GM12878 (cell line): ENCODE measurements around the gene AFMID. TPM values are rescaled to one million over a fixed set of nuclear protein-coding genes. Genes with fewer than 3 reads are reported as not detected.

Source experiments
- ATAC-seq: fragments of 200-7000 bp; cut with Tn5 transposase; 3 replicates; pipeline ENCODE4 v1.9.1; 2020; ENCODE audit warnings: mild to moderate bottlenecking, moderate library complexity
- BruUV-seq: library from RNA; stranded (reverse); fragments of 400-500 nt; replicated peaks from 2 replicates; lab custom pipeline; 2021; lab: Mats Ljungman, UMichigan
- CTCF ChIA-PET: fragments of 300-600 bp; sonication (Branson Sonifier 250); formaldehyde crosslinking; extraction: SDS; loops from one replicate; lab custom pipeline; 2021; ENCODE audit warnings: inconsistent platforms; lab: Yijun Ruan, JAX
- POLR2A ChIA-PET: fragments of 350-600 bp; formaldehyde crosslinking; extraction: SDS; loops from one replicate; lab custom pipeline; 2021; ENCODE audit warnings: inconsistent platforms; lab: Charles Lee
- RAD21 ChIA-PET: fragments of 300-600 bp; sonication (Branson Sonifier 250); formaldehyde crosslinking; loops from one replicate; lab custom pipeline; 2023; ENCODE audit warnings: antibody characterized with exemption; ENCODE audit not compliant: unreplicated experiment; lab: Charles Lee
- SMC1A ChIA-PET: fragments of 300-600 bp; sonication (Branson Sonifier 250); formaldehyde crosslinking; loops from one replicate; lab custom pipeline; 2023; ENCODE audit not compliant: unreplicated experiment, uncharacterized antibody; lab: Charles Lee
- DNase-seq: peaks from one replicate; pipeline ENCODE4 v3.0.0-alpha.2; 2011; ENCODE audit warnings: low read depth, low spot score
- FAIRE-seq: peaks from 3 replicates; lab custom pipeline; 2011; peaks lifted over from hg19 to GRCh38; lab: Jason Lieb, UNC
- H2AFZ ChIP-seq: 2 replicates; pipeline ENCODE4 v1.6.0; 2011; ENCODE audit warnings: low read depth, low read length, control low read depth; ENCODE audit not compliant: control insufficient read depth
- H3K27ac ChIP-seq: 2 replicates; pipeline ENCODE4 v1.5.1; 2011; ENCODE audit warnings: control low read depth; ENCODE audit not compliant: control insufficient read depth, insufficient read depth
- H3K27me3 ChIP-seq, 2 experiments: replicated peaks in 1 of 2; 2 replicates each; pipeline versions ENCODE4 v1.6.0 to v1.6.1; 2011; ENCODE audit warnings: low read length in 1 of 2; ENCODE audit not compliant: control insufficient read depth in 2 of 2, insufficient read depth in 2 of 2
- H3K36me3 ChIP-seq, 2 experiments: 2 replicates each; pipeline ENCODE4 v1.5.1; 2011; ENCODE audit warnings: low read length in 1 of 2; ENCODE audit not compliant: control insufficient read depth in 2 of 2, insufficient read depth in 2 of 2
- H3K4me1 ChIP-seq: 2 replicates; pipeline ENCODE4 v1.6.1; 2011; ENCODE audit warnings: mild to moderate bottlenecking, low read length, moderate library complexity, mixed read lengths; ENCODE audit not compliant: control insufficient read depth, insufficient read depth
- H3K4me2 ChIP-seq: 2 replicates; pipeline ENCODE4 v1.6.0; 2011; ENCODE audit warnings: control low read depth; ENCODE audit not compliant: control insufficient read depth, insufficient read depth
- H3K4me3 ChIP-seq: fragments of 200-600 bp; sonication (generic); 2 replicates; pipeline ENCODE4 v1.5.1; 2016
- H3K79me2 ChIP-seq: 2 replicates; pipeline ENCODE4 v1.6.0; 2011; ENCODE audit warnings: low read length; ENCODE audit not compliant: control insufficient read depth, insufficient read depth
- H3K9ac ChIP-seq: 2 replicates; pipeline ENCODE4 v1.8.0; 2011; ENCODE audit warnings: low read length, control low read depth, mixed read lengths; ENCODE audit not compliant: control insufficient read depth, insufficient read depth
- H3K9me3 ChIP-seq: replicated peaks from 3 replicates; pipeline ENCODE4 v1.5.1; 2011; ENCODE audit warnings: mild to moderate bottlenecking, low read length; ENCODE audit not compliant: control insufficient read depth, insufficient read depth
- H4K20me1 ChIP-seq: 2 replicates; pipeline ENCODE4 v1.6.0; 2011; ENCODE audit not compliant: control insufficient read depth, insufficient read depth
- BRCA1 ChIP-seq: IDR thresholded peaks from 2 replicates; pipeline ENCODE4 v1.6.1; 2011; ENCODE audit warnings: low read depth, low read length, improper control_type of control experiment
- ETV6 ChIP-seq, 2 experiments: fragments of 450-650 bp in 1 of 2; IDR thresholded peaks in 1 of 2; conservative IDR thresholded peaks in 1 of 2; 2 replicates each; pipeline ENCODE4 v1.6.1; 2014; ENCODE audit warnings: antibody characterized with exemption in 1 of 2, borderline replicate concordance in 1 of 2, low read depth in 1 of 2, mild to moderate bottlenecking in 1 of 2, moderate library complexity in 1 of 2
- KAT2A ChIP-seq: conservative IDR thresholded peaks from 2 replicates; pipeline ENCODE4 v1.6.1; 2011; ENCODE audit warnings: low read depth, low read length; ENCODE audit not compliant: control insufficient read depth
- LARP7 ChIP-seq: fragments of 450-650 bp; IDR thresholded peaks from 2 replicates; pipeline ENCODE4 v1.6.1; 2017; ENCODE audit warnings: mild to moderate bottlenecking
- MEF2B ChIP-seq: fragments of 450-650 bp; IDR thresholded peaks from 2 replicates; pipeline ENCODE4 v1.6.1; 2018; ENCODE audit warnings: mild to moderate bottlenecking, moderate library complexity; ENCODE audit not compliant: partially characterized antibody, poor library complexity, severe bottlenecking
- PAX5 ChIP-seq: IDR thresholded peaks from 2 replicates; pipeline ENCODE4 v1.6.1; 2011; ENCODE audit warnings: low read depth, low read length, borderline replicate concordance
- PAX8 ChIP-seq: fragments of 450-650 bp; IDR thresholded peaks from 2 replicates; pipeline ENCODE4 v1.6.1; 2017; ENCODE audit warnings: mild to moderate bottlenecking, moderate library complexity
- PML ChIP-seq: IDR thresholded peaks from 2 replicates; pipeline ENCODE4 v1.6.1; 2012; ENCODE audit warnings: low read length, inconsistent platforms
- POLR2A ChIP-seq: IDR thresholded peaks from 2 replicates; pipeline ENCODE4 v1.6.1; 2011; ENCODE audit warnings: low read depth, mild to moderate bottlenecking, low read length
- RUNX3 ChIP-seq: IDR thresholded peaks from 2 replicates; pipeline ENCODE4 v1.6.1; 2012; ENCODE audit warnings: low read length, inconsistent platforms
- STAT1 ChIP-seq: fragments of 450-650 bp; conservative IDR thresholded peaks from 2 replicates; pipeline ENCODE4 v1.6.1; 2014; ENCODE audit warnings: antibody characterized with exemption, mild to moderate bottlenecking
- ZNF24 ChIP-seq: fragments of 450-650 bp; IDR thresholded peaks from 2 replicates; pipeline ENCODE4 v1.6.1; 2017; ENCODE audit warnings: antibody characterized with exemption, mild to moderate bottlenecking
- ZNF622 ChIP-seq: fragments of 450-650 bp; IDR thresholded peaks from 2 replicates; pipeline ENCODE4 v1.6.1; 2017; ENCODE audit warnings: mild to moderate bottlenecking, inconsistent platforms
- WGBS: methylation state at CpG from one replicate; pipeline ENCODE4 v1.1.6; 2016; ENCODE audit warnings: low lambda C conversion rate; ENCODE audit not compliant: insufficient replicate concordance, insufficient coverage; ENCODE audit errors: missing lambda C conversion rate; 5-methylcytosine and 5-hydroxymethylcytosine counted together
- in situ Hi-C: fragments of 300-500 bp; cut with MboI; formaldehyde crosslinking; loops from 9 replicates; pipeline ENCODE4 v1.14.3; 2018; ENCODE audit warnings: mixed read lengths
- intact Hi-C: fragments of 100-400 bp; cut with micrococcal nuclease; formaldehyde crosslinking; loops from one replicate; pipeline ENCODE4 v1.14.2; 2022; ENCODE audit not compliant: unreplicated experiment
- polyA plus RNA-seq, 11 experiments: library from polyadenylated mRNA; depleted of rRNA in 4 of 11; unstranded in 6 of 11; stranded (reverse) in 5 of 11; fragments of >200 nt; fragmentation: Nextera tagmentation in 4 of 11; fragmentation: Illumina TruSeq in 1 of 11; extraction: Ambion mirVana in 4 of 11; extraction: Trizol in 1 of 11; gene quantifications; 1 replicate in 1 of 11; 2 replicates in 10 of 11; pipeline versions ENCODE4 v1.2.1 to v1.2.3, GENCODE V29; 2011 to 2016; ENCODE audit warnings: inconsistent platforms in 2 of 11, missing spikeins in 2 of 11, low read depth in 1 of 11
- total RNA-seq, 4 experiments: library from RNA; depleted of rRNA in 3 of 4; stranded (reverse); fragments of >200 nt in 3 of 4; fragmentation: Illumina TruSeq in 1 of 4; extraction: Trizol in 1 of 4; gene quantifications; 2 replicates each; pipeline versions ENCODE4 v1.2.1 to v1.2.3, GENCODE V29; 2013 to 2021
- TF ChIP-seq, protein P1 (sequence below): fragments of 450-650 bp; IDR thresholded peaks from 2 replicates; pipeline ENCODE4 v1.6.1; 2017; ENCODE audit warnings: borderline replicate concordance
- TF ChIP-seq, protein P2 (sequence below): IDR thresholded peaks from 2 replicates; pipeline ENCODE4 v1.6.1; 2012; ENCODE audit warnings: low read depth, low read length, improper control_type of control experiment
- TF ChIP-seq, protein P3 (sequence below), 3 experiments: IDR thresholded peaks in 2 of 3; conservative IDR thresholded peaks in 1 of 3; 2 replicates each; pipeline ENCODE4 v1.5.1; 2011; ENCODE audit warnings: low read depth in 3 of 3, low read length in 3 of 3, mild to moderate bottlenecking in 3 of 3, control low read depth in 2 of 3, moderate library complexity in 2 of 3, inconsistent platforms in 1 of 3, mixed read lengths in 1 of 3; ENCODE audit not compliant: control insufficient read depth in 2 of 3, insufficient read depth in 1 of 3; ENCODE audit errors: extremely low read depth in 1 of 3
- TF ChIP-seq, protein P4 (sequence below): IDR thresholded peaks from 2 replicates; pipeline ENCODE4 v1.6.1; 2011; ENCODE audit warnings: borderline replicate concordance, low read depth, mild to moderate bottlenecking, moderate library complexity, low read length; ENCODE audit not compliant: insufficient read depth, poor library complexity, severe bottlenecking

AFMID gene
- total and polyA plus RNA-seq, 10 of the 15 experiments (the other 5 are each of a cell fraction or from before 2014, with no cell fraction given): 36.1 to 98.8 (median 51.6) TPM

DNA sequence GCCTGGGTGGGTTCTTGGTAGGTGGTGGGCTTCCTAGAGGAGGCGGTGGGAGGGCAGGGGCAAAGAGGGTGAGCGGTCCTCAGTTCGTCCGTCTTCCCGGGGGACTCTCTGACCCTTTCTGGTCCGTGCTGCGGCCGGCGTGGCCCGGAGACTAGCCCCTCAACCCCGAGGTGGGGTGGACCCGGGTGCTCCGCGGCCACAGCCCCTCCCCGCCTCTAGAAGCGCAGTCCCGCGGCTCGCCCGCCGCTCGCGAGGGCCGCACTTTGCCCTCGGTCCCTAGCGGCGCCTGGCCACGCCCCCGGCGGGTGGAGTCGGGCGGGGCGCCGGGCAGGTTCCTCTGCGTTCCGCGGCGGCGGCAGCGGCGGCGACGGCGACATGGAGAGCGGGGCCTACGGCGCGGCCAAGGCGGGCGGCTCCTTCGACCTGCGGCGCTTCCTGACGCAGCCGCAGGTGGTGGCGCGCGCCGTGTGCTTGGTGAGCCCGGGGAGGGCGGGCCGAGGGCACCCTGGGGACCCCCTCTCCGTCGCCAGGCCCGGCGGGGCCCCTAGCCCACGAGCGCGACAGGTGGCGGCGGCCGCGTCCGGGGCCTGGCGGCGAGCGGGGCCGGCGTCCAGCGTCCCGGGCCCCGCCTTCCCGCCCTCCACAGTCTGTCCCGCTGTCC lies 18.8 kb upstream of the AFMID start, which contains the start of gene SYNGR2:
Gene SYNGR2, plus strand, starts transcription at position 340 of the 661 bp plus-strand sequence. Its CDS starts 36 bp downstream, at position 376.
- no TSS peak for BruUV-seq
- in situ Hi-C loops (loop anchor here (25.0 kb wide), 1 partner anchor 1906 kb away; the partner anchor contains the start of gene UBALD2), intact Hi-C loops (loop anchor here (2.0 kb wide), 1 partner anchor 14 kb away; no protein-coding TSS in a partner anchor)
- CTCF ChIA-PET: interaction anchor here (1.9 kb wide), 1 partner anchor 34 kb away, joined by 8 read pairs; no protein-coding TSS in a partner anchor
- Histone ChIP-seq H3K4me3 (peak within 1 kb of the TSS; percentile 70), H4K20me1 (no peaks in the 10 kb centered on the region; the same call in 1 of the 2 replicates), H3K9ac (peak within 1 kb of the TSS; percentile 97), H3K4me2 (peak within 1 kb of the TSS; percentile 96), H3K9me3 (no peaks in the 10 kb centered on the region), H3K27ac (peak within 1 kb of the TSS; percentile 94), H3K36me3 (peaks cover 0 to 17% of the 10 kb centered on the region in 2 experiments; a peak in 3 of 4 replicates), H3K27me3 (no peaks in the 10 kb centered on the region), H2AFZ (peak within 1 kb of the TSS; percentile 81), H3K79me2 (peaks cover 54% of the 10 kb centered on the region), H3K4me1 (peaks cover 30% of the 10 kb centered on the region)
- SMC1A ChIA-PET: interaction anchor here (1.4 to 1.9 kb wide), 4 partner anchors 14 to 20 kb away, joined by 3 to 11 read pairs (median 6); no protein-coding TSS in a partner anchor
- DNase-seq (no peak), FAIRE-seq (no peak), ATAC-seq (peak; percentile 70)
- under 1% methylated on average over 54 of the region's 84 CpGs for WGBS
- RAD21 ChIA-PET: interaction anchor here (1.0 to 2.2 kb wide), 2 partner anchors 16 to 52 kb away, joined by 5 to 6 read pairs; no protein-coding TSS in a partner anchor
- POLR2A ChIA-PET: interaction anchor here (0.6 to 8.7 kb wide), 7 partner anchors 8 to 127 kb away, joined by 4 to 85 read pairs (median 7); partner anchors contain the start of genes TMC6 and TMC8
- no peak for TF ChIP-seq PAX8
- peak; percentile 62; the same call in 1 of the 2 replicates for TF ChIP-seq STAT1
- TF ChIP-seq ZNF622: no peak
- TF ChIP-seq RUNX3: peak; percentile 47
- TF ChIP-seq LARP7: peak; percentile 99
- TF ChIP-seq PAX5: peak; percentile 45; the same call in 1 of the 2 replicates
- peak; percentile 58; the same call in 1 of the 2 replicates for TF ChIP-seq BRCA1
- TF ChIP-seq PML: no peak
- TF ChIP-seq ETV6 (conservative IDR thresholded peaks at IDR 0.05 in 1 of 2, IDR thresholded peaks at IDR 0.05 in 1 of 2; ENCODE audit: borderline replicate concordance in 1 of 2, low read depth in 1 of 2): no peak
- TF ChIP-seq, protein P1, sequence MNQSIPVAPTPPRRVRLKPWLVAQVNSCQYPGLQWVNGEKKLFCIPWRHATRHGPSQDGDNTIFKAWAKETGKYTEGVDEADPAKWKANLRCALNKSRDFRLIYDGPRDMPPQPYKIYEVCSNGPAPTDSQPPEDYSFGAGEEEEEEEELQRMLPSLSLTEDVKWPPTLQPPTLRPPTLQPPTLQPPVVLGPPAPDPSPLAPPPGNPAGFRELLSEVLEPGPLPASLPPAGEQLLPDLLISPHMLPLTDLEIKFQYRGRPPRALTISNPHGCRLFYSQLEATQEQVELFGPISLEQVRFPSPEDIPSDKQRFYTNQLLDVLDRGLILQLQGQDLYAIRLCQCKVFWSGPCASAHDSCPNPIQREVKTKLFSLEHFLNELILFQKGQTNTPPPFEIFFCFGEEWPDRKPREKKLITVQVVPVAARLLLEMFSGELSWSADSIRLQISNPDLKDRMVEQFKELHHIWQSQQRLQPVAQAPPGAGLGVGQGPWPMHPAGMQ: no peak
- peak; percentile 61 for TF ChIP-seq MEF2B
- TF ChIP-seq ZNF24: peak; percentile 69
- TF ChIP-seq, protein P2, sequence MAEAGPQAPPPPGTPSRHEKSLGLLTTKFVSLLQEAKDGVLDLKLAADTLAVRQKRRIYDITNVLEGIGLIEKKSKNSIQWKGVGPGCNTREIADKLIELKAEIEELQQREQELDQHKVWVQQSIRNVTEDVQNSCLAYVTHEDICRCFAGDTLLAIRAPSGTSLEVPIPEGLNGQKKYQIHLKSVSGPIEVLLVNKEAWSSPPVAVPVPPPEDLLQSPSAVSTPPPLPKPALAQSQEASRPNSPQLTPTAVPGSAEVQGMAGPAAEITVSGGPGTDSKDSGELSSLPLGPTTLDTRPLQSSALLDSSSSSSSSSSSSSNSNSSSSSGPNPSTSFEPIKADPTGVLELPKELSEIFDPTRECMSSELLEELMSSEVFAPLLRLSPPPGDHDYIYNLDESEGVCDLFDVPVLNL: no peak
- TF ChIP-seq, protein P3, sequence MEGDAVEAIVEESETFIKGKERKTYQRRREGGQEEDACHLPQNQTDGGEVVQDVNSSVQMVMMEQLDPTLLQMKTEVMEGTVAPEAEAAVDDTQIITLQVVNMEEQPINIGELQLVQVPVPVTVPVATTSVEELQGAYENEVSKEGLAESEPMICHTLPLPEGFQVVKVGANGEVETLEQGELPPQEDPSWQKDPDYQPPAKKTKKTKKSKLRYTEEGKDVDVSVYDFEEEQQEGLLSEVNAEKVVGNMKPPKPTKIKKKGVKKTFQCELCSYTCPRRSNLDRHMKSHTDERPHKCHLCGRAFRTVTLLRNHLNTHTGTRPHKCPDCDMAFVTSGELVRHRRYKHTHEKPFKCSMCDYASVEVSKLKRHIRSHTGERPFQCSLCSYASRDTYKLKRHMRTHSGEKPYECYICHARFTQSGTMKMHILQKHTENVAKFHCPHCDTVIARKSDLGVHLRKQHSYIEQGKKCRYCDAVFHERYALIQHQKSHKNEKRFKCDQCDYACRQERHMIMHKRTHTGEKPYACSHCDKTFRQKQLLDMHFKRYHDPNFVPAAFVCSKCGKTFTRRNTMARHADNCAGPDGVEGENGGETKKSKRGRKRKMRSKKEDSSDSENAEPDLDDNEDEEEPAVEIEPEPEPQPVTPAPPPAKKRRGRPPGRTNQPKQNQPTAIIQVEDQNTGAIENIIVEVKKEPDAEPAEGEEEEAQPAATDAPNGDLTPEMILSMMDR (IDR thresholded peaks at IDR 0.05 in 2 of 3, conservative IDR thresholded peaks at IDR 0.05 in 1 of 3; ENCODE audit: control insufficient read depth in 2 of 3, extremely low read depth in 1 of 3, insufficient read depth in 1 of 3, low read depth in 3 of 3, low read length in 3 of 3): no peak
- TF ChIP-seq, protein P4, sequence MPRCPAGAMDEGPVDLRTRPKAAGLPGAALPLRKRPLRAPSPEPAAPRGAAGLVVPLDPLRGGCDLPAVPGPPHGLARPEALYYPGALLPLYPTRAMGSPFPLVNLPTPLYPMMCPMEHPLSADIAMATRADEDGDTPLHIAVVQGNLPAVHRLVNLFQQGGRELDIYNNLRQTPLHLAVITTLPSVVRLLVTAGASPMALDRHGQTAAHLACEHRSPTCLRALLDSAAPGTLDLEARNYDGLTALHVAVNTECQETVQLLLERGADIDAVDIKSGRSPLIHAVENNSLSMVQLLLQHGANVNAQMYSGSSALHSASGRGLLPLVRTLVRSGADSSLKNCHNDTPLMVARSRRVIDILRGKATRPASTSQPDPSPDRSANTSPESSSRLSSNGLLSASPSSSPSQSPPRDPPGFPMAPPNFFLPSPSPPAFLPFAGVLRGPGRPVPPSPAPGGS: peak; percentile 24
- TF ChIP-seq KAT2A: no peak
- peak; percentile 80 for TF ChIP-seq POLR2A
